Stomach (tissue), 9 donors: Measurements from ENCODE around the gene GPRIN1. TPM values are rescaled to one million over a fixed set of nuclear protein-coding genes. Genes with fewer than 3 reads are reported as not detected.

ENCODE experiments used
- DNase-seq, 2 donors: peaks; one replicate each; pipeline versions ENCODE4 v3.0.0 to v3.0.0-alpha.2; 2013 to 2019
- H3K27ac ChIP-seq, 5 donors: fragments of 200-600 bp in 4 of 5; sonication (generic) in 4 of 5; one replicate each; pipeline ENCODE4 v1.5.1; 2013 to 2019; ENCODE audit warnings: mild to moderate bottlenecking in 1 of 5, moderate library complexity in 1 of 5
- H3K27me3 ChIP-seq, 3 donors: fragments of 200-600 bp; sonication (generic); one replicate each; pipeline ENCODE4 v1.5.1; 2017 to 2019; ENCODE audit warnings: mixed run types in 1 of 3
- H3K36me3 ChIP-seq, 4 donors: fragments of 200-600 bp; sonication (generic); 1 replicate in 3 of 4; 2 replicates in 1 of 4; pipeline ENCODE4 v1.5.1; 2016 to 2019
- H3K4me1 ChIP-seq, 4 donors: fragments of 200-600 bp; sonication (generic); one replicate each; pipeline ENCODE4 v1.5.1; 2016 to 2019
- H3K4me3 ChIP-seq, 4 donors: fragments of 200-600 bp; sonication (generic) in 3 of 4; one replicate each; pipeline ENCODE4 v1.5.1; 2016 to 2019; ENCODE audit warnings: mild to moderate bottlenecking in 1 of 4
- H3K9me3 ChIP-seq, 4 donors: fragments of 200-600 bp; sonication (generic); one replicate each; pipeline ENCODE4 v1.5.1; 2016 to 2019
- EP300 ChIP-seq: sonication (generic); formaldehyde crosslinking; IDR thresholded peaks from one replicate; pipeline ENCODE4 v1.6.1; 2017; ENCODE audit warnings: antibody characterized with exemption
- POLR2A ChIP-seq, 4 donors: fragments of 450-650 bp; IDR thresholded peaks; one replicate each; pipeline ENCODE4 v1.6.1; 2016; ENCODE audit warnings: antibody characterized with exemption in 4 of 4, control low read depth in 2 of 4, mild to moderate bottlenecking in 1 of 4, moderate library complexity in 1 of 4
- POLR2AphosphoS5 ChIP-seq, 3 donors: sonication (generic); formaldehyde crosslinking; IDR thresholded peaks; one replicate each; pipeline ENCODE4 v1.6.1; 2016; ENCODE audit warnings: antibody characterized with exemption in 3 of 3
- WGBS, 5 donors: extraction: QIAGEN DNeasy Blood & Tissue Kit in 3 of 5; methylation state at CpG; one replicate each; pipeline versions ENCODE4 v1.1.5 to v1.1.7; 2013 to 2018; 5-methylcytosine and 5-hydroxymethylcytosine counted together
- intact Hi-C: fragments of 100-400 bp; cut with DNase I; formaldehyde crosslinking; loops from one replicate; pipeline ENCODE4 v1.15.1; 2023; ENCODE audit warnings: low total_unique reads
- polyA plus RNA-seq, 3 donors: library from polyadenylated mRNA; stranded (reverse); fragments of 200-250 nt; gene quantifications; one replicate each; pipeline ENCODE4 v1.2.3, GENCODE V29; 2013
- total RNA-seq, 5 donors: library from RNA; depleted of rRNA; stranded (reverse); fragments of >200 nt; gene quantifications; one replicate each; pipeline versions ENCODE4 v1.1.0 to v1.2.3, GENCODE V29; 2014 to 2016
- TF ChIP-seq, protein P1 (sequence below), 7 experiments: fragments of 450-650 bp in 4 of 7; fragments of 200-600 bp in 3 of 7; sonication (generic) in 3 of 7; IDR thresholded peaks; one replicate each; pipeline ENCODE4 v1.5.1; 2016 to 2019; ENCODE audit warnings: antibody characterized with exemption in 7 of 7, control low read depth in 2 of 7, mild to moderate bottlenecking in 1 of 7
- donor health status: healthy with polysubstance abuse.
- donor health status: Bipolar disorder and iron deficiency.
- donor health status: healthy.

The GPRIN1 gene
- total and polyA plus RNA-seq, 8 donors = 0.30 to 1.4 (median 0.59) TPM; not detected in 2

DNA sequence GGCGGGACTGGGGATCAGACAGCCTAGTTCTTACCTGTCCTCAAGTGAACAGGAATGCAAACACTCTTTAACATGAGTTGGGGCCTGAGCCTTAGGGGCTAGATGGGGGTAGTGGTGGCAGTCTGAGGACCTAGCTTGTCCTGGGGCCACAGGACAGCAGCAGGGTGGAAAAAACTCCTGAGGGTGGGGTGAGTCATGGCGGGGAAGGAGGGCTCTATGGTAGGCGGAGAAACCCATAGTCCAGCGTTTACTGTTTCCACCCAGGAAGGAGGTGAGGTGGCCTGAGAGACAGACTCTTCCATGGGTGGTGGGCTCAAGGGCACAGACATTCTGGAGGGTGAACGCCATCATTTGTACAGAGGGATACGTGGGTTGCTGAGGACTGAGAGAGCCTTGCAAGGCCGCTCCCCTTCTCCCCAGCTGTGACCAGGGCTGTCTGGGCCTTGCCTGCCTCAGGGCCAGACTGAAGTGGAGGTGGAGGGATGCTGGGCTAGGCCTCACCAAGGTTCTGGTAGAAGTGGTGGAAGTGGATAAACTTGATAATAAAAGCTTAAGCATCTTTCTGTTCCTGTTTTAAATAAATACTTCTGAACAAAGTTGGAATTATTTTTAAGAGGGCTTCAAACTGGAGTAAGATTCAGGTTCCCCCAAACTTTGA lies 36.2 kb upstream of the GPRIN1 start:
- no peaks in the 10 kb centered on the region for H3K36me3 ChIP-seq
- H3K4me1 ChIP-seq = peaks cover 14 to 41% (median 26%) of the 10 kb centered on the region in 4 donors
- intact Hi-C loops = no loop called here
- DNase-seq = no peak
- no peaks in the 10 kb centered on the region for H3K9me3 ChIP-seq
- peak overlapping the region in 4 of 5 donors; percentile 64 to 89 (median 86) for H3K27ac ChIP-seq
- TF ChIP-seq, protein P1, sequence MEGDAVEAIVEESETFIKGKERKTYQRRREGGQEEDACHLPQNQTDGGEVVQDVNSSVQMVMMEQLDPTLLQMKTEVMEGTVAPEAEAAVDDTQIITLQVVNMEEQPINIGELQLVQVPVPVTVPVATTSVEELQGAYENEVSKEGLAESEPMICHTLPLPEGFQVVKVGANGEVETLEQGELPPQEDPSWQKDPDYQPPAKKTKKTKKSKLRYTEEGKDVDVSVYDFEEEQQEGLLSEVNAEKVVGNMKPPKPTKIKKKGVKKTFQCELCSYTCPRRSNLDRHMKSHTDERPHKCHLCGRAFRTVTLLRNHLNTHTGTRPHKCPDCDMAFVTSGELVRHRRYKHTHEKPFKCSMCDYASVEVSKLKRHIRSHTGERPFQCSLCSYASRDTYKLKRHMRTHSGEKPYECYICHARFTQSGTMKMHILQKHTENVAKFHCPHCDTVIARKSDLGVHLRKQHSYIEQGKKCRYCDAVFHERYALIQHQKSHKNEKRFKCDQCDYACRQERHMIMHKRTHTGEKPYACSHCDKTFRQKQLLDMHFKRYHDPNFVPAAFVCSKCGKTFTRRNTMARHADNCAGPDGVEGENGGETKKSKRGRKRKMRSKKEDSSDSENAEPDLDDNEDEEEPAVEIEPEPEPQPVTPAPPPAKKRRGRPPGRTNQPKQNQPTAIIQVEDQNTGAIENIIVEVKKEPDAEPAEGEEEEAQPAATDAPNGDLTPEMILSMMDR (IDR thresholded peaks at IDR 0.05) = no peak
- TF ChIP-seq POLR2AphosphoS5 (IDR thresholded peaks at IDR 0.05) = no peak
- TF ChIP-seq EP300 = no peak
- TF ChIP-seq POLR2A (IDR thresholded peaks at IDR 0.05) = no peak
- 90 to 95% (median 91%) methylated on average over 7 of the region's 7 CpGs for WGBS, 5 donors
- peak overlapping the region in 3 of 4 donors; percentile 82 for H3K4me3 ChIP-seq
- H3K27me3 ChIP-seq = no peaks in the 10 kb centered on the region

DNA sequence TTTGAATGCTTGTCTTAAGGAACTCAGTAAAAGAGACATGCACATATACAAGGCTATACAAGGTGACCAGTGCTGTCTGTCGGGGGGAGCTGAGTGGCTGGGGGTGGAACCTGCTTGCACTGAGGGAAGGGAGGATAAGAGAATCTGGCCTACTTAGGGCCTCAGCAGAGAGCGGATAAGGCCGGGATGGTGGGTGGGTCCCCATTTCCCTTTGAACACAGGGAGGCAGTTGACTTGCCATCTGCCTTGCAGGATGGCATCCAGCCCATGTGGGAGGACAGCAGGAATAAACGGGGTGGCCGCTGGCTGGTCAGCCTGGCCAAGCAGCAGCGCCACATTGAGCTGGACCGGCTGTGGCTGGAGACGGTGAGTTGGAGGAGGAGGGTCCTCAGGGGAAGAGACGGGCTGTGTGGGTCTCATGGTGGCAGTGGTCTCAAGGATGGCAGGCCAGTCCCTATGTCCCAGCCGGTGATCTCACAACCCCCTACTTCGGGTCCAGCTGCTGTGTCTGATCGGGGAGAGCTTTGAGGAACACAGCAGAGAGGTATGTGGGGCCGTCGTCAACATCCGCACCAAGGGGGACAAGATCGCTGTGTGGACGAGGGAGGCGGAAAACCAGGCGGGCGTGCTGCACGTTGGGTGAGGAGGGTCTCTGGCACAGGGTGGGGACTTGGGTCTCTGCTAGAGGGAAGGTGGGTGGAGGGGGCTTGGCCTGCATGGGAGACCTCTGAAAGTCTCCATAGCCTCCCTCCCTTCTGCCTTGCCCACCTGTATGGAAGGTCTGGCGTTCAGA lies 35.1 kb upstream of the GPRIN1 start:
- H3K9me3 ChIP-seq = no peaks in the 10 kb centered on the region
- H3K27ac ChIP-seq = no peak overlapping the region
- 88 to 95% (median 93%) methylated on average over 21 to 22 of the region's 22 CpGs for WGBS, 5 donors
- H3K36me3 ChIP-seq = no peaks in the 10 kb centered on the region
- no peak for DNase-seq
- no peaks in the 10 kb centered on the region for H3K27me3 ChIP-seq
- intact Hi-C loops = no loop called here
- H3K4me1 ChIP-seq = peaks cover 14 to 30% (median 26%) of the 10 kb centered on the region in 4 donors
- TF ChIP-seq EP300 (no peak), POLR2A (IDR thresholded peaks at IDR 0.05) (no peak), POLR2AphosphoS5 (IDR thresholded peaks at IDR 0.05) (no peak)
- TF ChIP-seq, protein P1 (IDR thresholded peaks at IDR 0.05) = no peak
- H3K4me3 ChIP-seq = no peak overlapping the region

DNA sequence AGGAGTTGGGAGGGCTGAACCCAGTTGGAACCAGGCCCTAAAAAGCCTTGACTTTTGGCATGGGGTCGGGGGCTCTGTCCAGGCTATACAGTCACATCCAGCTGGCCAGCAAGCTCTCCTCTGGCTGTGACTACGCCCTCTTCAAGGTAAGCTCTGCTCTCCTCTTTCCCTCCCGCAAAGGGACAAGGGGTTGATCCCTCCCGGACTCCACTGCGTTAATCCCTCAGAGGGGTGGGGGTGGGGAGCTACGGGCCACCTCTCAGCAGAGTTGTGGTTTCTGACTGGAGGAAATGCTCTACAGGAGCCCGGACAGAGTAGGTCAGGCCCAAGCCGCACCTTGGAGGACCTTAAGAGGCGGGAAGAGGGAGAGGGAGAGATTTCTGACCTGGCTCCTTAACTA lies 34.3 kb upstream of the GPRIN1 start:
- Histone ChIP-seq H3K4me3 (no peak overlapping the region), H3K27ac (no peak overlapping the region), H3K27me3 (no peaks in the 10 kb centered on the region), H3K4me1 (peaks cover 14 to 24% (median 24%) of the 10 kb centered on the region in 4 donors), H3K36me3 (no peaks in the 10 kb centered on the region), H3K9me3 (no peaks in the 10 kb centered on the region)
- DNase-seq = no peak
- 53 to 78% (median 67%) methylated on average over 3 to 9 of the region's 9 CpGs for WGBS, 5 donors
- TF ChIP-seq EP300 (no peak), POLR2A (IDR thresholded peaks at IDR 0.05) (no peak), POLR2AphosphoS5 (IDR thresholded peaks at IDR 0.05) (no peak)
- TF ChIP-seq, protein P1 (IDR thresholded peaks at IDR 0.05) = no peak
- intact Hi-C loops = no loop called here

DNA sequence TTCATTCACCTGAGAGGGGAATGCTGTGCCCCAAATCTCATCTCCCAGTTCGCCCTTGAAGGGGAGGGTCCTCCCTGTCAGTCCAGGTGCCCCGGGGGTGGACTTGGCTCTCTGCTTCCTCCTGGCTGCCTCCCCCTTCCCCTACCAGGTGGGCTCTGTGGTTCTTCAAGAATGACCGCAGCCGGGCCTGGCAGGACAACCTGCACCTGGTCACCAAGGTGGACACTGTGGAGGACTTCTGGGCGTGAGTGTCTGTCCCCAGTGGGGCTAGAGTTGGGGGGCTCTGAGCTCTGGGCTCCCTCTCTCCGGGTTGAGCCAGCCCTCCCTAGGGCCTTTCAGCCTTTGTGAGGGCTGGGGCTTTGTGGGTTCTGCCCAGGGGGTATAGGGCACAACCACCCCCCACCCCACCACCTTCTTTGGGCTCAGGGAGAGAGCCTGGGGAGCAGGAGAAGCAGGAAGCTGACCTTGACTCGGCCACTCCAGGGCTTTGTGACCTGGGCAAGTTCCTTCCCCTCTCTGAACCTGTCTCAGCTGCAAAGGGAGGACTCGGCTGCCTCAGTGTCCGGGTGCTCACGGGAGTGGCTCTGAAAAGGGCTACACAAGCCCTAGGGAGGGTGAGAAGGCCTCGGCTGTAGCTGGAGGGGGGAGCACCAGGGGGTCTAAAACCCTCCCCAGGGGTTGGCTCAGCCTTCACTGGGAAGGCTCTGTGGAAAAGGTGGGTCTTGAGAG lies 33.7 kb upstream of the GPRIN1 start:
- intact Hi-C loops = no loop called here
- no peaks in the 10 kb centered on the region for H3K27me3 ChIP-seq
- TF ChIP-seq POLR2AphosphoS5 (IDR thresholded peaks at IDR 0.05) = no peak
- TF ChIP-seq, protein P1 (IDR thresholded peaks at IDR 0.05) = no peak
- no peak for TF ChIP-seq EP300
- no peak for TF ChIP-seq POLR2A (IDR thresholded peaks at IDR 0.05)
- peaks cover 9 to 20% (median 18%) of the 10 kb centered on the region in 4 donors for H3K4me1 ChIP-seq
- DNase-seq = no peak
- H3K4me3 ChIP-seq = no peak overlapping the region
- no peak overlapping the region for H3K27ac ChIP-seq
- H3K9me3 ChIP-seq = no peaks in the 10 kb centered on the region
- H3K36me3 ChIP-seq = no peaks in the 10 kb centered on the region
- 75 to 82% (median 79%) methylated on average over 10 to 11 of the region's 11 CpGs for WGBS, 5 donors
